Vagina (tissue), 2 donors: ENCODE measurements around the gene VSIG10.

Experiments used
- POLR2A ChIP-seq, 2 donors: fragments of 450-650 bp; IDR thresholded peaks; one replicate each; pipeline ENCODE4 v1.6.1; 2017; ENCODE audit warnings: antibody characterized with exemption in 2 of 2, mild to moderate bottlenecking in 2 of 2, moderate library complexity in 2 of 2
- POLR2AphosphoS5 ChIP-seq, 2 donors: sonication (generic); formaldehyde crosslinking; IDR thresholded peaks; one replicate each; pipeline ENCODE4 v1.9.0; 2017; ENCODE audit warnings: antibody characterized with exemption in 2 of 2, mild to moderate bottlenecking in 2 of 2, low read depth in 1 of 2; ENCODE audit not compliant: insufficient read depth in 1 of 2
- TF ChIP-seq, protein P1 (sequence below), 3 experiments: fragments of 450-650 bp in 2 of 3; fragments of 200-600 bp in 1 of 3; sonication (generic) in 1 of 3; IDR thresholded peaks; one replicate each; pipeline ENCODE4 v1.5.1; 2017 to 2019; ENCODE audit warnings: antibody characterized with exemption in 3 of 3, mild to moderate bottlenecking in 2 of 3, moderate library complexity in 2 of 3

DNA sequence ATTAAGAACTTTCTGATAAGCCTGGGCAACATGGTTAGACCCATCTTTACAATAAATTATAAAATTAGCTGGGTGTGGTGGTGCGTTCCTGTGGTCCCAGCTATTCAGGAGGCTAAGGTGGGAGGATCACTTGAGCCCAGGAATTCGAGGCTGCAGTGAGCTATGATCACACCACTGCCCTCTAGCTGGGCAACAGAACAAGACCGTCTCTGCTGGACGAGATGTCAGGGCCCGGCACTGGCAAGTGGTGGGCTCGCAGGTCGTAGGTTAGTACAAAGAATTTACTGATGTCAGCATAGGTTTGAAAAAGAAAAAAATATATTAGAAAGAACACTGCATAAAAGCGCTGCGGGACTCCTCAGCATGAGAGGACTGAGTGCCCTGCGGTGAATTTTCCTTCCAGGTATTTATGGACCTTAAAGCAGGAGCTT is 15.7 kb upstream of the VSIG10 start:
- TF ChIP-seq, protein P1, sequence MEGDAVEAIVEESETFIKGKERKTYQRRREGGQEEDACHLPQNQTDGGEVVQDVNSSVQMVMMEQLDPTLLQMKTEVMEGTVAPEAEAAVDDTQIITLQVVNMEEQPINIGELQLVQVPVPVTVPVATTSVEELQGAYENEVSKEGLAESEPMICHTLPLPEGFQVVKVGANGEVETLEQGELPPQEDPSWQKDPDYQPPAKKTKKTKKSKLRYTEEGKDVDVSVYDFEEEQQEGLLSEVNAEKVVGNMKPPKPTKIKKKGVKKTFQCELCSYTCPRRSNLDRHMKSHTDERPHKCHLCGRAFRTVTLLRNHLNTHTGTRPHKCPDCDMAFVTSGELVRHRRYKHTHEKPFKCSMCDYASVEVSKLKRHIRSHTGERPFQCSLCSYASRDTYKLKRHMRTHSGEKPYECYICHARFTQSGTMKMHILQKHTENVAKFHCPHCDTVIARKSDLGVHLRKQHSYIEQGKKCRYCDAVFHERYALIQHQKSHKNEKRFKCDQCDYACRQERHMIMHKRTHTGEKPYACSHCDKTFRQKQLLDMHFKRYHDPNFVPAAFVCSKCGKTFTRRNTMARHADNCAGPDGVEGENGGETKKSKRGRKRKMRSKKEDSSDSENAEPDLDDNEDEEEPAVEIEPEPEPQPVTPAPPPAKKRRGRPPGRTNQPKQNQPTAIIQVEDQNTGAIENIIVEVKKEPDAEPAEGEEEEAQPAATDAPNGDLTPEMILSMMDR (IDR thresholded peaks at IDR 0.05), result no peak
- TF ChIP-seq POLR2A (IDR thresholded peaks at IDR 0.05) (no peak), POLR2AphosphoS5 (IDR thresholded peaks at IDR 0.05; ENCODE audit: insufficient read depth in 1 of 2, low read depth in 1 of 2) (no peak)
